ENCODE results near the gene GMFB.

The GMFB gene

GRCh38 chr14:54488646-54489317 is at the start of gene GMFB:
Gene GMFB, minus strand, starts transcription at chr14:54488980. Its CDS starts 53 bp downstream, at chr14:54488927.
- DNase-seq (ENCODE audit: low spot score): peak; percentile 94

DNA sequence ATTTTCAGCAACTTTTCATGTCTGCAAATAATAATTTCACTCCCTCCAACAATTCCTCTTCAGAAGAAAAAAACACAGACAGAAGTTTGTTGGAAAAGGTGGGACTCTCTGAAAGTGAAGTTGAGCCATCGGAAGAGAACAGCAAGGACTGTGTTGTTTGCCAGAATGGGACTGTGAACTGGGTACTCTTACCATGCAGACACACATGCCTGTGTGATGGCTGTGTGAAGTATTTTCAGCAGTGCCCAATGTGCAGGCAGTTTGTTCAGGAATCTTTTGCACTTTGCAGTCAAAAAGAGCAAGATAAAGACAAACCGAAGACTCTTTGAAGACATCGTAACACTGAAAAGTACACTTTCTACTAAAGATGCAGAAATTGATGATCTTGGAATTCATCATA is 49.3 kb upstream of the GMFB start:
- no peak for DNase-seq (ENCODE audit: low spot score)

- no peak for DNase-seq (ENCODE audit: low spot score)
Measured at GRCh38 chr14:54537651-54538050, 48.9 kb upstream of the GMFB start.

- no peak for DNase-seq (ENCODE audit: low spot score)
Measured at GRCh38 chr14:54535646-54536045, 46.9 kb upstream of the GMFB start.

- DNase-seq (ENCODE audit: low spot score): no peak
Measured at GRCh38 chr14:54535126-54535525, 46.3 kb upstream of the GMFB start.

DNA sequence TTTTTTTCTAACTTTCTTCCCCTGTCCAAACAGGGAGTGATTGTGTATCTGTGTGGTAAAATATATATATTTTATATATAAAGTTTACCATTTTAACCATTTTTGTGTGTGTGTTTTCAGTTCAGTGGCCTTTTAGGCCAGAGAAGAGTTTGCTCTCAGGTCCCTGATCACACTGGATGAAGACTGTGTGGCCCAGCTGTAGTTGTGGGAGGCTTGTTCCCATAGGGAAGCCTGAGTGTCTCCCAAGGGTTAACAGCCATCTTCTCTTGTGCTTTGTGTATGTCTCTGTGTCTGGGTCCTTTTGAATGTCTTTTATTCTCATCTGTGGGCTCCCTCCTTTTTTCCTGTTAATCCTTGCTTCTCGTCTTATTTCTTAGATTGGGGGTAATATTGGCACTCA is 44.3 kb upstream of the GMFB start:
- DNase-seq (ENCODE audit: low spot score): no peak

DNA sequence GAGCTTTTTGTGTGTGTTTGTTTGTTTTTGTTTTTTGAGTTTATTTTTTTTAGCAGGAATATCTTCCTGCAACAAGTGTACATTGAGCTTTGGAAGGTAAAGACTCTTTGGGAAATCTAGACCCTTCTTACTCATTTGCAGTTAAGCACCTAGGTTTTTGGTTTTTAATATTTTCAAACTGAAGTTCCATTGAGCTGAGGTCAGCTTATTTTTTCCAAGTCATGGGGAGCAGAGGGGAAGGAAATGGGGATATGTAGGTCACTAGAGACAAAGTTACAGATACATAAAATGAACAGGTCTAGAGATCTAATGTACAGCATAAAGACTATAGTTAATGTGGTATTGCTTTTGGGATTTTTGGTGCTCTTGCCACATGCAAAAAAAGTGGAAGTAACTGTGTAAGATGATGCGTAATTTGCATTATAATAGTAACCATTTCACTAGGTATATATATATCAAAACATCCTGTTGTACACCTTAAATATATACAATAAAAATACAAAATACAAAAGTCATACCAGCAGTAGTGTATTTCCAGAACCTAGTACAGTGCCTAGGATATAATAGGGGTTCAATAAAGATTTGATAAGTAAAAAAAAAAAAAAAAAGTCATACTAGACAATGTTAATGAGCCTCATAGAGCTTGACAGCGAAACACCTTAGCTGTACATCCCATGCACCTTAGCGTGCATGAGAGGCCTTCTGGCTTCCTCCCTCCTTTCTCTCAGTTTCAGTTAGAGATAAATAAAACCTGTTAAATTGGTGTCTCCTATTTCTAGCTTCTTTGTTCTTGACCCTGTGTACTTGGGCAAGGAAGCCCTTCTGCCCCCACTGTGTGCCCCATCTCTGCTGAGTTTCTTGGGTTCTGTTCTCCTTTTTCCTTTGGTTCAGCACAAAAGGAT is 43.6 kb upstream of the GMFB start:
- DNase-seq (ENCODE audit: low spot score): no peak

DNA sequence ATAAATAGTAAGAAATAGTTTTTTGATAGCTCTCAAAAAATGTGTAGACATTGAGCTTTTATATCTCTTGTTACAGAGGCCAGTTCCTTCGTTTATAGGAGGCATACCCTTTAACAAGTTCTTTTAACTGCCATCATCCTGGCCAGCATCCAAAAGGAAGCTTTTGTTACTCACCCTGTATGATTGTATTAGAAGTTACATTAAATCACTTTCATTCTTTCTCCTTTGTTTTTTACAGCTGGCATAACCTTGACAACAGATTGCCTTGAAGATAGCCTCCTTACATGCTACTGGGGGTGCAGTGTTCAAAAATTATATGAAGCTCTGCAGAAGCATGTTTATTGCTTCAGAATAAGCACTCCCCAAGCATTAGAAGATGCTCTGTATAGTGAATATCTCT is 41.0 kb upstream of the GMFB start:
- no peak for DNase-seq (ENCODE audit: low spot score)

- no peak for DNase-seq (ENCODE audit: low spot score)
Measured at GRCh38 chr14:54528973-54529372, 40.2 kb upstream of the GMFB start.

DNA sequence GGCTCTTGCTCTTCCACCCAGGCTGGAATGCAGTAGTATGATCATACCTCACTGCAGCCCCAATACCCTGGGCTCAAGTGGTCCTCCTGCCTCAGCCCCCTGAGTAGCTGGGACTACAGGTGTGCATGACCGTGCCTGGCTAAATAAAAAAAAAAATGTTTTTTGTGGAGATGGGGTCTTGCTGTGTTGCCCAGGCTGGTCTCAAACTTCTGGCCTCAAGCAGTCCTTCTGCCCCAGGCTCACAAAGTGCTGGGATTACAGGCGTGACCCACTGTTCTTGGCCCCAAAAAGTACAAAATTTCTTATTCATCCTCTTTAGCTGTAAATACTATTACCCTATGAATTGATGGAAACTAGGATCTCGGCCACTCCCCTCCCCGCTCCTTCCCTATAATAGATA is 35.6 kb upstream of the GMFB start:
- DNase-seq (ENCODE audit: low spot score): no peak

DNA sequence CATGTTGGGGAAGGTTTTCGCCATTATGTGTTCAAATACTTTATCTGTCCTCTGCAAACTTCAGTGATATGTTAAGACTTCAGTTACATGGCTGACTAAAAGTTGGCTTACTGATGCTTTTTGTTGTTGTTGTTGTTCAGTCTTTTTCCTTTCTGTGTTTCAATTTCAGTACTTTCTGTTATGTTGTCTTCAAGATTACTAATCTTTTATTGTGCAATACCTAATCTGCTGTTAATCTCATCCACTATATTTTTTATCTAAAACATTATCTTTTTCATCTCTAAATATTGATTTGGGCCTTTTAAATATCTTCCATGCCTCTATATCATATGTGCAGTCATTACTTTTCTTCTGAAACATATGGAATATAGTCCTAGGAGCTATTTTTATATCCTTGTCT is 27.9 kb upstream of the GMFB start:
- DNase-seq (ENCODE audit: low spot score): no peak

DNA sequence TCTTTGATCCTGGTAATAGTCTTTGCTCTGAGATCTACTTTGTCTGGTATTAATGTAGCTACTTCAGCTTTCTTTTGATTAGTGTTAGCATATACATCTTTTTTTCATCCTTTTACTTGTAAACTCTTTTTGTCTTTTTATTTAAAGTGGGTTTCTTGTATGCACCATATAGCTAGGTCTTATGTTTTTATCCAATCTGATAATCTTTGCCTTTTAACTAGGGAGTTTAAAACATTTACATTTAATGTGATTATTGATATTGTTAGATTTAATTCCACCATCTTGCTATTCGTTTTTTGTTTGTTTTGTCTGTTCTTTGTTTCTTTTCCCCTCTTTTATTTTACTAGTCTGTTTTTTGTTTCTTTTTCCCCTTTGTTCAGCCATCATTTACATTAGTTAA is 26.9 kb upstream of the GMFB start:
- DNase-seq (ENCODE audit: low spot score): no peak

DNA sequence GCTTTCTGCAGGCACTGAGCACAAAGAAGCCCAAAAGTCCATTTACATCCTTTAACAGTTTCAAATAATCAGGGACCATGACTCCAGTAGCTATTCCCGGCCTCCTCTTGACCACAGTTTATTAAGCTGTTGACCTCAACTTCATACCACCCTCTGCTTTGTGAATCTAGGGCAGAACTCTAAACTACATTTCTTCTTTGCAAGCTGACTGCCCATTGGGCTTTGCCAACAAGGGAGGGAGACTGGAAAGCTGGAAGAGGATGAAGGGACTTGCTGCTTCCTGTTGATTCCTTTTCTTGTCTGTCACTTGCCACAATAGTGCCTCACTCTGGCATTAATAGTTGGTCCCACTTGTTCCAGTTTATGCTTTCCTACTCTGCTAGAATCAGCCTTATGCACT is 23.6 kb upstream of the GMFB start:
- DNase-seq (ENCODE audit: low spot score): no peak

GRCh38 chr14:54509546-54510501 is 21.0 kb upstream of the GMFB start, which contains the start of gene CGRRF1:
Gene CGRRF1, plus strand, starts transcription at chr14:54509906. Its CDS starts 54 bp downstream, at chr14:54509960.
- DNase-seq (ENCODE audit: low spot score): peak; percentile 99

DNA sequence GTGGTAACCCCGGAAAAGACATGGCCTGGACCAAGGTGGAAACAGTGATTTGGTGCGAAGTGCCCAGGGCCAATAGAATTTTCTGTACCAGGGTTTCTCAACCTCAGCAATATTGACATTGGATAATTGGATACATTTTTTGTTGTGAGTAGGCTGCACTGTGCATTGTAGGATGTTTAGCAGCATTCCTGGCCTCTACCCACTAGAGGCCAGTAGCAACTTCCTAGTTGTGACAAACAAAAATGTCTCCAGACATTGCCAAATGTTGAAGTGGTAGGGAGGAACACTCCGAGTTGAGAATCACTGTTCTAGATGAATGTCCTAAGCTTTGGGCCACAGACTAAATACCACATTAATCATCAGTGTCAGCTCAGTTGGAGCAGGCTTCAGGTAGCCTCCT is 14.7 kb upstream of the GMFB start:
- DNase-seq (ENCODE audit: low spot score): no peak

DNA sequence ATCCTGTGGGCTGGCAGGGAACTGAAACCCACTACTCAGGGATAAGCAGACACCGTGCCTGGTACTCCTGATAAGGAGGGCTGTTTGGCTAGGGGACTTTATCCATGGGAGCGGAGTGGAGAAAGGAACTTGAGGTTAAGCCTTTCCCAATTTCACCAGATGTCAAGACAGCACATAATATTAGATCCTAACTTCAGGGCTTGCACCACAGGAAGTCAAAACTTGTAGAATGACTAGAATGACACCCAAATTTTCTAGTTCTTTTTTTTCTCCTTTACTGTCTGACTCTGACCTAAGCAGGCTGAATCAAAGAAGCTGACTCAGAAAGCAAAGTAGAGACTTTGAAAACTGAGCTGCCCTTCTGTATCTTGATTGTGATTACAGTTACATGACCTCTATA is 13.8 kb upstream of the GMFB start:
- DNase-seq (ENCODE audit: low spot score): no peak

DNA sequence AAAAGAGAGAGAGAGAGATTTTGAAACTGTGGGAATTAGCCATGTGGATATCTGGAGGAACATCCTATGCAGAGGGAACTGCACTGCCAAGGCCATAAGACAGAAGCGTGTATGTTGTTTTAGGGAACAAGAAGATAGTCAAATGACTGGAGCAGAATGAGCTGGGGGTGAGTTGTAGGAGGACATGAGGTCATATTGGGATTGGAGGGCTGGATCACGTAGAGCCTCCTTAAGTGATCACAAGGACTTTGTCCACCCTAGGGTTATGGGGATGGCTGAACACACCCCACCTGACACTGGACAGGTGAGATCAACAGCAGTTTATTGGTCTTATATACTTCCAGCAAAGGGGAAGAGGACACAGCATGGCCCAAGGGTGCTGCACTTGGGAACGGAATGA is 12.7 kb upstream of the GMFB start:
- DNase-seq (ENCODE audit: low spot score): no peak

GRCh38 chr14:54500744-54501143 is 12.0 kb upstream of the GMFB start:
- DNase-seq (ENCODE audit: low spot score): no peak

GRCh38 chr14:54498579-54498978 is 9.8 kb upstream of the GMFB start:
- no peak for DNase-seq (ENCODE audit: low spot score)

DNA sequence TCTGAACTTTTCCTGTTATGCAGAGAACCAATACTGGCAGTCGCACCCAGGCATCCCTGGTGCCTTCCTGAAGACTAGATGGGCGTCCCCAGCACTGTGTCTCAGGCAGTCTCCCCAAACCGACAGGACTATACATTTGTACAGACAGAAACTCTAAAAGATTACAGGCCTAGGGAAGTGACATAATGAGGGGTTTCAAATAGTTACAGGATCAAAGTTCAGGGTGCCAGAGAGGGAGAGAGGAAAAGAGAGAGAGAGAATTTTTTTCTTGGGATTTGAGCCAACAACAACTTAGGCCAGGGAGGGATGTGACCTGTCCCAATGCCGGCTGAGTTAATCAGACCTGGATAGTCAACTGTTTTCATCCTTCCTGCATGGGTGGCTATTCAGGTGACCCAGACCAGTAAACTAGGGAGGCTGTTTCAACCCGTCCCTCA is 9.3 kb upstream of the GMFB start:
- no peak for DNase-seq (ENCODE audit: low spot score)

DNA sequence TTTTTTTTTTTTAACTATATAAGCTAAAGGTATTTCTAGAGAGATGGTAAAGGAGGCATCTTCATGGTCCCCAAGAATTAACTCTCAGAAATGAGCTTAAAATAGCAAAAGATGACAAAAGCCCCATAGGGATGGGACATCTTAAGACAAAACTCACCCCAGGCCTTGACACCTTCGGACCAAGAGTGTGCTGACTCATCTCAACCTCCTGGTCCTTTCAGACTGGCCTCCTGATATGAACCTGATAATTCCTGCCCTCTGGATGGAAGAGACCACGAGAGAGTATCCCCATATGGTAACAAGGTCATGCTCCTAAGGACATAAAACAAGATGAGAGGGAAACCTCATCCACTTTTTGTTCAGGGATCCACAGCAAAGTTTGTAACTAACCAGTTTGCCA is 8.4 kb upstream of the GMFB start:
- DNase-seq (ENCODE audit: low spot score): no peak

- DNase-seq (ENCODE audit: low spot score): no peak
Measured at GRCh38 chr14:54493293-54493692, 4.5 kb upstream of the GMFB start.
